HG02981 (cell line): ENCODE data around the gene HPN.

Experiments
- ATAC-seq: cut with Tn5 transposase; IDR thresholded peaks from one replicate; pipeline ENCODE4 v1.9.1; 2021; ENCODE audit warnings: mild to moderate bottlenecking, moderate library complexity; ENCODE audit not compliant: unreplicated experiment

The HPN gene

DNA sequence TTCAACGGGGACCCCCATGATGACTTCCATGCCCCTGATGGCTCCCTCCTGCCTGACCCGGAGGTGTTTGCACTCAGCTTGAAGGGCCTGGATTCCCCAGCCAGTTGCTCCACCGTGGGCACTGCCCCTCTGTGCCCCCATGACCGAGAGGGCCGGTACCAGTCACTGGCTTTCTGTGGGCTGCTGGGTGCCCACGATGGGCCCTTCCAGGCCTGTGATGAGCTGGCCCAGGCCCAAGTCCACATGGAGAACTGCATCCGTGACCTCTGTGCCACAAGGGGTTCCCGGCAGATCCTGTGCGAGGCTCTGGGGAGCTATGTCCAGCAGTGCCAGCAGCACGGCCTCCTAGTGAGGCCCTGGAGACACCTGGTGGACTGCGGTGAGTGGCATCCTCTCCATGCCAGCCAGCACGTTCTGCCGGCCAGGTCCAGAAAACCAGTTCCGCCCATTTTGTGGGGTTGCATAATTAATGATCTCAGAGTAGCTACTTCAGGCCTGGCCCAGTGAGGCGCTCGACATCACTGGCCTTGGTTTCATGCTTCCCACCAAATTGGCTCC is 39.2 kb downstream of the HPN start:
- ATAC-seq, result no peak

DNA sequence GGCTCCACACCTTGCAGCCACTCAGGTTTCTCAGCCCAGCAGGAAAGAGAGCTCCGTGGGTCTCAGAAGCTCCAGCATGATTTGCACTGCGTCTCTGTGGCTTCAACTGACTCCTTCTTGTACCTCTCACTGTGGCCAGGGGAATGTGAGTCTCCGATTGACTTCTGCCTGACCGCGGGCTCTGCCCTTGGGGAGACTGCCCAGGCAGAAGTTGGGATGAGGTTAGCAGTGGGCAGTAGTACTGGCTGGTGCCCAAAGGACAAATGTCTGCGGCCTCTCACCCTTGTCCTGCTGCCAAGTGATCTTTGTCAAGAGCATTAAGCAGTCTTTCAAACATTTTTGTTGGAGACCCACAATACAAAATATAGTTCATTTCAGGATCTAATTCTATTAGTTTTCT is 39.7 kb downstream of the HPN start:
- ATAC-seq, result no peak

DNA sequence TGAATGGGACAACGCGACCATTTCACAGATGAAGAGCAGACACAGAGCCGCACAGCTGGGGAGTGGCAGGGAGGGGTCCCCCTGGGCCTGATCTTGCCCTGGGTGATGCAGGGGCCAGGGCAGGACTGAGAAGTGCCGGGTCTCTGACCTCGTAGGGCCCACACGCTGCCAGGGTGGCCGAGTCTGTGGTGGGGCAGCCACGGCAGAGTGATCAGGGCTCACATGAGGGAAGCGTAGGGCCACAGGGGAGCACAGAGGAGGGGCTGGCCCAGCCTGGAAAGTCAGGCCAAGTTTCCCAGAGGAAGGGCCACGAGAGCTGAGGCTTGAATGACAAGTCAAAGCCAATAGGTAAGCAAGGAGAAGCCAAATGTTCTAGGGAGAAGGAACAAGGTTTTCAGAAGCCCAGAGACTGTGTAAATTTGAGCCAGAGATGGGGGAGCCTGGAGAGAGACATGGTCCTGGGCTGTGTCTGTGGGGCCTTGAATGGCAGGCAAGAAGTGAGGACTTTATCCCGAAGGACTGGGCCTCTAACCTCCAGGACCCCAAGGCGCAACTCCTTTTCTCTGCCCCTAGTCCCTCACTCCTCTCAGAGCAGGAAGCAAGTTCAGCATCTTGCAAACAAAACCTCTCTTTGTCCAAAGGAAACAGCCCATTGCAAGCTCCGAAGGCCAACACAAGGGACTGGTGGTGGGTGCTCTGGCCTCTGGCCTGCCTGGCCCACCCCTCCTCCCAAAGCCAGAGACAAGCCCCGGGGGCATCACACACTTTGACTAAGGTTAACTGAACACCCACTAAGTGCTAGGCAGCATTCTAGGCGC is 42.4 kb downstream of the HPN start:
- ATAC-seq, result no peak

DNA sequence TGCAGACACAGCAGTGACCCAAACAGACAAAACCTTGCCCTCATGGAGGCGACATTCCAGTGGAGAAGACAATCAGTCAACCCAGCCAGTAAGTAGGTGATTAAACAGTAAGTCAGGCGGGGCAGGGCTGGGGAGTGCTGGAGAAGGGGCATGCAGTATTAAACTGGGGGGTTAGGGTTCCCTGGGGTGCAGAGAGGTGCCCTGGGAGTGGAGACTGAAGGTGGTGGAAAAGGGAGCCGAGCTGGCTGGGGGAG is 42.9 kb downstream of the HPN start:
- ATAC-seq, result no peak

DNA sequence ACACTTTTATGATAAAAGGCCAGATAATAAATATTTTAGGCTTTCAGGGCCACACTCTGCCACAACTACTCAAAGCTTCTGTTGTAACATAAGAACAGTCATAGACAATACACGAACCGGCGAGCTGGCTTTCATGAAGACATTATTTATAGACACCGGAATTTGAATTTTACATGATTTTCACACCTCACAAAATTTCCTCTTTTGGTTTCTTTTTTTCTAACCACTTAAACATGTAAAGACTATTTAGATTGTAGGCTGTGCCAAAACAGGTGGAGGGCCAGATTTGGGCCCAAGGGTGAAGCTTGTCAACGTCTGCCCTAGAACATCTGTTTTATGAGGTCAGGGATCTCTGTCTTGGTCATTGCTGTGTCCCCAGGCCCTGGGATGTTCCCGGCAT is 44.4 kb downstream of the HPN start:
- ATAC-seq, result no peak

DNA sequence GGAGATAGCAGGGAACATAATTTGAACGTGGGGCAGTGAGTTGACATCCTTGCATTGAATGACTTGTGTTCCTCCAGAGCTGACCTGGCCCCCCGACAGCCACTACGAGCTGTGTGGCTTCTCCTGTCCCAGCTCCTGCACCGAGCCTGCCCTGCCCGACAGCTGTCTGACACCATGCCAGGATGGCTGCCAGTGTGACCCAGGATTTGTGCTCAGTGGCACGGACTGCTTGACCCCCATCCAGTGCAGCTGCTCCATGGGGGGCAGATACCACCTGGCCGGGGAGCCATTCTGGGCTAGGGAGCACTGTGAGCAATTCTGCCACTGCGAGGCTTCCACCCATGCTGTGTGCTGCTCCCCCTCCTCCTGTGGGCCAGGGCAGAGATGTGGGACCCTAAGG is 44.9 kb downstream of the HPN start:
- no peak for ATAC-seq

DNA sequence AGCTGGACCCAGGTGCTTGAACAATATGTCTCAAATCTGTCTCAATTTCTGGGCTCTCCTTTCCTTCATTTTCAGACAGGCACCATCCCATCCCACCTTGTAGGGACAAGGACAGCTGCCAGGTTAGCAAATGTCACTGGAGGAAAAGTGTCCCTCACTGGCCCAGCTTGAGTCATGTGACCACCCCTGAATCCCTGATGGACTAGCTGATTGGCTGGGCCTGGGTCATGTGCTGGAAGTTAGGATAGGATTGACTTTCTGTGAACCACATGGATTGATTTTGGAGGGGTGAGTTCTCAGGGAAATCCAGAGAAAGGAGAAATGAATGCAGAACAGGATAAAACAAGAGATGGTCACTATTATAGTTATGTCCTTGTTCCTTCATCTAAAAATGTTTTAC is 45.9 kb downstream of the HPN start:
- ATAC-seq, result no peak

DNA sequence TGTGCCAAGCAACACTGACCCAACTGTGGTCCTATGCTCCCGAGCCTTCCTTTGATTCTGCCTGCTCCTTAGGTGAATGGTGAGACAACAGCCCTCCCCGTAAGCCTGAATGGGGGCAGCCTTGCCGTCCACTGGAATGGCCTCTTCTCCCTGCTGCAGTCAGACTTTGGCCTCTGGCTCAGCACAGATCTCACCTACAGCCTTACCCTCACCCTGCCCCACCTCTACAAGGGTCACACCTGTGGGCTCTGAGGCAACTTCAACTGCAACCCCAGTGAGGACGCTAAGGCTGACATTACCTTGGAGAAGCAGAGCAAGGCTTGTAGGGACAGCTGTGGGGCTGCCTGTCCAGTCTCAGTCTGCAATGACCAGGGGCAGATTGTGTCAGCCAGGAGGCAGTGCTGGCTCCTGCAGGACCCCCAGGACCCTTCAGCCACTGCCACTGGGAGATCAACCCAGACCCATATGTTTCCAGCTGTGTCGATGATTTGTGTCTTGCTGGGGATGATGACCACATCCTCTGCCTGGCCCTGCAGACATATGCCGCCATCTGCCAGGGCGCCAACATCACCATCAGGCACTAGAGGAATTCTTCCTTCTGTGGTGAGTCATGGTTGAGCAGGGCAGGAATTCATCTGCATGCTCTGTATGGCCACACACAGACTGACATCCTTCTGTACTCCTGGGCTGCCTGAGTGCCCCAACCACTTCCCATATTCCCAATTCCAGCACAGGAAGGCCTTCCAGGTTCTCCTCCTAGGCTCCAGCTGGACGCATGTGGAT is 46.8 kb downstream of the HPN start:
- no peak for ATAC-seq

DNA sequence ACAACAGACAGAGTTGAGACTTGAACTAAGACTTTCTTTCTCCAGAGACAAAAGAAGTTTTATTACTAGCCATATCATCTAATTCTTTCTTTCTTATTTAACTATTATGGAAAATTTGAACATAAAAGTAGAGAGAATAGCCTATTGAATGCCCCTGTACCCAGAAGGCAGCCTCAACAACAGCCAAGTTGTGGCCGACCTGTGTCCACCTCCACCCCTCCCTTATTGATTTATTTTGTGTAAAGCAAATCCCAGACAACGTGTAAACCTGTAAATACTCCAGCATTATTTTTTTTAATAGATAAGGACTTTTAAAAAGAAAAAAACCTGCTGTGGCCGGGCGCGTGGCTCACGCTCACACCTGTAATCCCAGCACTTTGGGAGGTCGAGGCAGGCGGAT is 48.0 kb downstream of the HPN start:
- no peak for ATAC-seq

DNA sequence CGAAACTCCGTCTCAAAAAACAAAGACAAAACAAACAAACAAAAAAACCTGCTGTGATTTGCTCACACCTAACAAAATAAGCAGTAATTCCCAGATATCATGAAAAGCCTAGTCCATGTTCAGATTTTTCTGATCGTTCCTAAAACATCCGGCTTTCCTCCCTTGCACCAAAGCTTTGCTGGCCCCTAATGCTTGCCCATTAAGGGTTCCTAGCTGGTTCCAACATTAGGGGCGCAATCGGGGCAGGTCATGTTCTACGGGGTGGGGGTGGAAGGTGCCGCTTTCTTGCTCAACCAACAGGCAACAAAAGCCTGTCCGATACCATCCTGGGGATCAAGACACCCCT is 48.6 kb downstream of the HPN start:
- ATAC-seq, result no peak

DNA sequence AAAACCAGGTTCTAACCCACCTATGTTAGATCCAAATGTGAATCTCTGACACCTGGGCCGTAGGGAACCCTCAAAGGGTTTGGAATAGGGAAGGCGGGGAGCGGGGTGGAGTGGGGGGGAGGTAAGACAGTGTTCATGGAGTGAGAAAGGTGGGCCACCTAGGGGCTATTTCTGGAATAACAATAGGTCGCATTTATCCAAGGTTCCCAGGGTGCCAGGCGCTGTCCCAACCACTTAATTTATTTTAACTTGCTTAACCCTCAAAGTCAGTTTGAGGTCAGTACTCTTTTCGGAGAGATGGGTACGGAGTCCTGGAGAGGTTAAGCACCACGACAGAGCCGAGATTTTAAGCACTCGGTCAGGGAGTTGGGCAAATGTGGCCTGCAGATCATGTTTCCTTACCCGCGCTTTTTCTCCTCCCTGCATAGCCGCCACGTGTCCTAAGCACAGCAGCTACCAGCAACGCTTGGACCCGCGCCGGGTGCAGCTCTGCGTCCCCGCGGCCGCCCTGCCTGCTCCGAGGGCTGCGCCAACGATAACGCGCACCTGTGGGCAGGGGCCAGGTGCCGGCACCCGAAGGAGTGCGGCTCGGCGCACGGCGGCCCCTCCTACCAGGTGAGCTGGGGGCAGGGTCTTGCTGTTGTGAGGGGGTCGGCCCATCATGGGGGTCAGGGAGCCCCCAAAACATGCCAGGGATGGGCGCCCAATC is 49.1 kb downstream of the HPN start:
- ATAC-seq, result no peak

DNA sequence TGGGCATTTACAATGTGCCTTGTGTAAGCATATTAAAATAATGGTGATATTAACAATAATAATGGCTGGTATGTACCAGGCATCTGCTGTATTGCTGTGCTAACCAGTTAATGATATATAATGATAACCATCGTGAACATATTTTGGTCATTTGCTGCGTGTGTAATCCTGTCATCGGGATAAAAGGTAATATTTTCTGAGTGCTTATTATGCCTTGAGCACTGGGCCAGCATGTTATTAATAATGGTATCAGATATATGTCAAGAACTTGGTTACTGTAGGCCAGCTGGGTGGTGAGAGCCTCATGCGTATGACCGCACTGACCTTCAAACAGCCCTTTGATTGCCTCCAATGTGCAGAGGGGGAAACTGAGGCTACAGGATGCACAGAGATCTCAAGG is 51.9 kb downstream of the HPN start:
- ATAC-seq, result no peak

DNA sequence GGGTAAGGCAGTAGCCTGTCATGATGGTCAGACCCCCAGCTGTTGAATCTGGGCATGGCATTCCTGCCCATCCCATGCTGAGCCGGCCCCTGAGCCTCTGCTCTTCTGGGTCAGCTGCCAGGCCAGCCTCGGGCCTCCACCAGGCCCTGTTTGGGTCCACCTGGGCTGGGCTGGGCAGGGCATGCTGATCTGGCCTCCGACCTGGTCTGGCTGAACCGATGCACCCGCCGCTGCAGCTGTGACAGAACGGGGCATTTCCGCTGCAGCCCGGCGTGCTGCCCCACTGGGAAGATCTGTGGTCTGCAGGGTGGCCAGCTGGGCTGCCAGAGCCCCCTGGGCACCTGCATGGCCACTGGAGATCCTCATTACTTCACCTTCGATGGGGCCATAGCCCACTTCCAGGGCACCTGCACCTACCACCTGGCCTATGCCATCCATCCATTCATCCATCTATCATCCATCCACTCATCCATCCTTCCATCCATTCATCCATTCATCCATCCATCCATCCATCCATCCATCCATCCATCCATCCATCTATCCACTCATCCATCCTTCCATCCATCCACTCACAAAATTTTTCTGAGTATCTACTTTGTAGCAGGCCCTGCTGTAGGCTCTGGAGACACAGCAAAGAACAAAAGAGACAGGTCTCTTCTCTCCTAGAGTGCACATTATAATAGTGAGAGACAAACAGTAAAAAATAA is 52.6 kb downstream of the HPN start:
- ATAC-seq, result no peak

DNA sequence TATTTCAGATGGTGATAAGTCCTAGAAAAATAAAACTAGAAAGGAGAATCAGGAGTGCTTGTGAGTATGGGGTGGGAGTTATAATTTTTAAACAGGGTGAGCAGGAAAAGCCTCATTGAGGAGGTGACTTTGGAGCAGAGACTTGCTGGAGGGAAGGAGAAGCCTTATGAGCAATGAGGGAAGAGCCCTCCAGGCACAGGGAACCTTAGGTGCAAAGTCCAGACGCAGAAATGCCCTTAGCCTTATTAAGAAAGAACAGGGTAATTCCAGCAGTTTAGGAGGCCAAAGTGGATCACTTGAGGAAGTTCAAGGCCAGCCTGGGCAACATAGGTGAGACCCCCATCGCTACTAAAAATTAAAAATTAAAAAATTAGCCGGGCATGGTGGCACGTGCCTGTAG is 53.1 kb downstream of the HPN start:
- no peak for ATAC-seq

DNA sequence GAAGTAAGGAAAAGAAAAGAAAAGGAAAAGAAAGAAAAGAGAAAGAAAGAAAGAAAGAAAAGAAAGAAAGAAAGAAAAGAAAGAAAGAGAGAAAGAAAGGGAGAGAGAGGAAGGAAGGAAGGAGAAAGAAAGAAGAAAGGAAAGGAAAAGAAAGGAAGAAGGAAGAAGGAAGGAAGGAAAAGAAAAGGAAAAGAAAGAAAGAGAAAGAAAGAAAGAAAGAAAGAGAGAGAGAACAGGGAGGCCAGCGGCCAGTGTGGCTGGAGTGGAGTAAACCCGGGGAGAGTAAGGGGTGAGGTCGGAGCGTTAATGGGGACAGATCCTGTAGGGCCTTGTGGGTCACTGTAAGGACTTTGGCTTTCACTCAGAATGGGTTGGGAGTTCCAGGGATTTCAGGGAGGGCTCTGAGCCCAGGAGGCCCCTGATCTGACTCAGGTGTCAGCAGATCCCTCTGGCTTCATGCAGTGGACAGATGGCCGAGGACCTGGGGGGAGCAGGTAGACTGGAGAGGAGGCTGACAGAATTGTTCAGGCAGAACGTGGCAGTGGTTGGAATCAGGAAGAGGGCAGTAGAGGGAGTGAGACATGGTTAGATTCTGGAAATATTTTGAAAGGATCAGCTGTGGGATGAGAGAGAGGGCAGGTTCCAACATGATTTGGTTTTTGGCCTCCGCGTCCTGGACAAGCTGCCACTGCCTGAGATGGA is 54.3 kb downstream of the HPN start:
- ATAC-seq, result no peak

DNA sequence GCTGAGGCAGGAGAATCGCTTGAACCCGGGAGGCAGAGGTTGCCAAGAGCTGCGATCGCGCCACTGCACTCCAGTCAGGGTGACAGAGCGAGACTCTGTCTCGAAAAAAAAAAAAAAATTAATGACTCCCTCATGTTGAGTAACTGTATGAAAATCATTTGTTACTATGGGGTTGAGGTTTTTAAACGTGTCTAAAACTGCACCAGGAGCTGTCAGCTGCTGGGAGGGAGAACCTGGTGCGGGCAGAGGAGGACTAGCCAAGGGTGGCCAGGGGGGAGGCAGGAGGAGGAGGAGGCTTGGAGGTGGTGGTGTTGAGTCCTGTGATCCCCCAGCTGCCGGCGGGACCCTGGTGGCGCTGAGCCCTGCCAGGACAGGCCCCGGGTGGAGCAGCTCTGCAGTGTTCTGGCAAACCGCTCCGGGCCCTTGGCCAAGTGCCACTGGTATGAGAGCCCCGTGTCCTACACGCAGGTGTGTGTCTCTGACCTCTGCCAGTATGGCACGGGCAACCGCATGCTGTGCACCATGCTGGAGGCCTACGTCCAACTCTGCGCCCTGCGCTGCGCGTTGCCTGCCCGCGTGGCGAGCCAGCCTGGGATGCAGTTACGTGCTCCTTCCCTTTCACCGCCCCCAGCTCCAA is 57.0 kb downstream of the HPN start:
- no peak for ATAC-seq

DNA sequence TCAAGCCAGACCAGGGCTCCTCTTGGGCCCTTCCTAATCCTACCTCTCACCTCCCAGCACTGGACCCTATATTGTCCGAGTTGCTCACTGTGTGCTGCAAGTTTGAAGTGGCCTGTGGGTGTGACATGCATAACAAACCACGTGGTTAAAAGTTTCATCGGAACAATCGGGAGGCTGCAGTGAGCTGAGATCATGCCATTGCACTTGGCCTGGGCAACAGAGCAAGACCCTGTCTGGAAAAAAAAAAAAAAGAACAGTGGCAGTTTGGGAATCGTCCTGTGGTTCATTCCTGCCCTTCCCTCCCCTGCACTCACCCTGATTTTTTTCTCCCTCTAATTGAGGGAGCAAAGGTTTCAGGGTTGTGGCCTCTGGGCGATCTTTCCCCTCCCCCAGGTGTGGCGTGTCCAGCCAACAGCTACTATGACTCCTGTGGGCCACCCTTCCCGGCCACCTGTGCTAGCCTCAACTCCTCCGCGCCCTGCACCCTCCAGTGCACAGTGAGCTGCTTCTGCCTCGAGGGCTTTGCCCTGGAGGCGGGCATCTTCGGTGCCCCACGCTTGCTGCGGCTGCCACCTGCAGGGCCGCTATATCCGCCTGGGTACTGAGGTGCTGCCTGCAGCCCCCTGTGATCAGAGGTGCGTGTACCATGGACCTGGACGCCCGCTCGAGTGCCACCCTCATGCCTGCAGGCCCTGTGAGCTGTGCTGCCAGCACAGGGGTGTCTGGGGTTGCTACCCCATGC is 57.8 kb downstream of the HPN start:
- ATAC-seq, result no peak

DNA sequence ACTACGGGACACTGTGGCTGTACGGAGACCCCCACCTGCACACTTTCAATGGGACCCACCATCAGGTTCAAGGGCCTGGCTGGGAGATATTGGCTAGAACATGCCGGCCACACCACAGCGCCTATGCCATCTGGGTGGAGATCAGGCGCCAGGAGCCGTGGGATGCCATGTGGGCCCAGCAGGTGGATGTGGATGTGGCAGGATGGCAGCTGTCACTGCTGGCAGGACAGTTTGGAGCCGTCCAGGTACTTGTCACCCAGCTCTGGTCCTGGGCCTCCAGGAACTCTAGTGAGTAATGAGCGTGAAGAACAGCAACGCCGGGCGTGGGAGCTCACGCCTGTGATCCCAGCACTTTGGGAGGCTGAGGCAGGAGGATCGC is 58.4 kb downstream of the HPN start:
- ATAC-seq, result no peak
